GM12864 (cell line): ENCODE measurements around the gene SLBP.
A peak's percentile ranks its signal among the peaks of the same experiment; 100 is the strongest.
"Not testable (repeated sequence)": the region's sequence is repeated elsewhere in the genome, so short reads cannot be mapped to it uniquely, and the experiment has no call there.

ENCODE experiments used
- DNase-seq: peaks from one replicate; pipeline ENCODE4 v3.0.0-alpha.2; 2011; ENCODE audit warnings: low read depth
- H3K4me3 ChIP-seq: 2 replicates; pipeline ENCODE4 v1.5.1; 2011; ENCODE audit warnings: mild to moderate bottlenecking, low read depth, low read length, control low read depth
- CTCF ChIP-seq: IDR thresholded peaks from 2 replicates; pipeline ENCODE4 v1.5.1; 2011; ENCODE audit warnings: low read depth, mild to moderate bottlenecking, moderate library complexity, low read length, control low read depth, inconsistent platforms; ENCODE audit errors: missing control alignments

SLBP gene

GRCh38 chr4:1706358-1706757 is 5.8 kb downstream of the SLBP start:
- TF ChIP-seq CTCF = no peak
- no peak for DNase-seq
- no peak overlapping the region for H3K4me3 ChIP-seq

- no peak overlapping the region for H3K4me3 ChIP-seq
- no peak for TF ChIP-seq CTCF
- DNase-seq = no peak
Observed at GRCh38 chr4:1705732-1706131, 6.4 kb downstream of the SLBP start.

DNA sequence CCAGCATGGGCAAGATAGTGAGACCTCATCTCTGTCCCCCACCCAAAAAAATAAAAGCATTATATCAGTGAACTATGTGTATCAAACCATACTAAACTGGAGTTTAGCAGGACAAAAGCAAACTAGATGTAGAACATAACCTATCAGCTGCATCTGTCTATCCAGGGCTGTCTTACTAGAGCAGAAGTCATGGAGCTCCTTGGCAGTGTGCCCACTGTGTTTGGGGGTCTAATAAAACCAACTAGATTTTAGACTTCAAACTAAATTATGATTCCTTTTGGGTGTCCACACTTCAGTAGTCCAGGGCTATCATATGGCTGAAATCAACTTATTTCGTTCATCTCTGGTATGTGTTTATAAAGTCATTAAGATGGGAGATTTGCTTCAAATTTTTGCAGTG is 8.3 kb downstream of the SLBP start:
- no peak for DNase-seq
- no peak for TF ChIP-seq CTCF
- no peak overlapping the region for H3K4me3 ChIP-seq

- DNase-seq, H3K4me3 ChIP-seq: not testable (repeated sequence)
Observed at GRCh38 chr4:1701671-1702070, 10.4 kb downstream of the SLBP start.

DNA sequence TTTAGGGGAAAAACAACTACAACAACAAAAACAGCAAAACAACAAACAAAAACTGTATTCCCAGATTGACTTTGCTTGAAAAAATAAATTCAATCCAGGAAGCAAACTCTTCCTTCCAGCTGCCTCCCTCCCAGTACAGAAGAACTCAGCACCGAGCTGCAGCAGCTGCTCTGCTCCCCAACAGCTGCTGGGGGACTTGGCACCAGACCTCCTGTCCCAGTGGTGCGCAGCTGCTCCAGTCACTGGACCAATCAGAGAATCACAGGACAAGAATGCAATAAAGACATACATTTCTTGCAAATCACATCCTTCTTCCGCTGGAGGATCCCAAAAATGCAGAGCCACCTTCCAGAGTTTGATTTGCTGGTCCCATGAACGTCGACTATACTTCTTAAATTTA is 16.2 kb downstream of the SLBP start:
- no peak for DNase-seq
- no peak for TF ChIP-seq CTCF
- no peak overlapping the region for H3K4me3 ChIP-seq

- no peak overlapping the region for H3K4me3 ChIP-seq
- no peak for DNase-seq
- TF ChIP-seq CTCF = peak; percentile 98
Observed at GRCh38 chr4:1693131-1693896, 18.8 kb downstream of the SLBP start.

DNA sequence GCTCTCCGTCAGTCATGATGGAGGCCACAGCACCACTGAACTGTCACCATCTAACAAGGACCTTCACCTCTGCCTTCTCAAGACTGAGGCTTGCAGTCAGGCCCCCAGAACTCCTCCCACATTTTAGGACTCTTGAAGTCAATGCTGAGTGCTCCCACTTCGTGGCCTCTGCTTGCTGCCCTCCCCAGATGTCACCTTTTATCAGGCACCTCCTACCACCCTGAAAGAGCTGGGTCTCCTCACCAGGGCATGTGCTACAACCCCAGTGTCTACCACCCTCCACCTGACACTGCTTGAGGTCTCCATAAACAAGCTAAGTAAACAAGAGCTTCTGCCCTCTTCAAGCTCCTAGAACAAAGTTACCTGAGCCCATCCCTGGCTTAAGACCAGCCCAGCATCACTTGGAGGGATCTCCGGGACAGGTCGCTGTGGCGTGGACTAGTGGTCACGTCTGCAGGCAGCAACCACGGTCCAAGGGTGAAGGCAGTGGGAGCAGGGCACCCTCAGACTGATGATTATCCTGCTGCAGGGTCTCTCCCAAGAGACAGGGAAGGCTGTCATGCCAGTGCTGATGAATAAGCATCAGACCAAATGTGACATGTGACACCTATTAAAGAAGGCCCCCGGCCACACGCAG is 20.3 kb downstream of the SLBP start:
- no peak for DNase-seq
- no peak overlapping the region for H3K4me3 ChIP-seq
- TF ChIP-seq CTCF = no peak
